ENCODE results near the gene SPRN. TPM values are rescaled to one million over a fixed set of nuclear protein-coding genes. Genes with fewer than 3 reads are reported as not detected.

SPRN gene, protein sequence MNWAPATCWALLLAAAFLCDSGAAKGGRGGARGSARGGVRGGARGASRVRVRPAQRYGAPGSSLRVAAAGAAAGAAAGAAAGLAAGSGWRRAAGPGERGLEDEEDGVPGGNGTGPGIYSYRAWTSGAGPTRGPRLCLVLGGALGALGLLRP
- 13.4 TPM for total RNA-seq

DNA sequence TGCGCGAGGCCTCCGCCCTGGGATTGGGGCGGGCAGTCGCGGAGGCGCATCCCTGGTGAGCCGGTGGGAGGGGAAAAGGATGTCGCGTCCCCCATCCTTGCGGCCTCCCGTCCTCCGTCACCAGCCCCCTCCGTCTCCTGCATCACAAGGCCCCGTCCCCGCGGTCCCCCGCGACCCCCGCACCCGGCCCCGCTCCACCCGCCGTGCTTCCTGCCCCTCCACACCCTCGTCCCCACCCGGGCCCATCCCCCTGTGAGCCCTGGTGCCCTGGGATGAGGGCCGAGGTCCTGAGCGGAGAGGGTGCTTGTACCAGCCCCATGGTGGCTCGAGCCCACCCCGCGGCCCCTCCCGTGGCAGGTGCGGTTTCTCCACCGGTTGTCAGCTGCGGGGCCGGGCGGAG lies at the start of gene SPRN:
SPRN (minus strand) TSS at position 25 of the 400 bp plus-strand sequence. CDS start 944 bp downstream, outside the sequence.

DNA sequence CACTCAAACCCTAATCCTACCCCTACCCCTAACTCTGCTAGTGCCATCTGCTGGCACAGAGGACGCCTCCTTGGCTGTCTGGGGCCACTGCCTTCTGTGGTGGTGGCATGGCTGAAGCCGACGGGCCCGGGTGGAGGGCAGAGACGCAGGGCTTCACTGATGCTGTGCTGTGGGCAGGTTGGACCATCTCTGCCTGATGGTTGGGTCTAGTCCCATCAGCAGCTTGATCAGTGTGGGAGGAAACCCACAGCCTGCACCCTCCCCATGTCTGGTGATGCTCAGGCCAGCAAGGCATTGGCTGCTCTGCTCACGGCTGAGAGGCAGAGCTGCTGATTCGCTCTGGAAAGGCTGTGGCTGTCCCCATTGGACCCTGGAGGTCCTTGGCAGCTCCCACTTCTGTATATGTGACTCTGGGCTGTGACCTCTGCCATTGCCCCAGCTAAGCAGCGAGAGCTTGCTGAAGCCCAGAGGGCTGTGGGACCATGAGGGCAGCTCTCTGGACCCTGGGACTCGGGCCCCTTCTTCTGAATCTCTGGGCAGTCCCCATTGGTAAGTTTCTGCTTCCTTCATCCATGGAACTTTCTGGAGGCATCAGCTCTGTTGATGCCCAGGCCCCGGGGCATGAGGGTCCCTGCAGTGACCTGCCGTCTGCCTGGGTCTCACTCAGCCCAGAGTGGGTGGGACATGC lies 29.2 kb upstream of the SPRN start, which contains the start of gene SCART1:
SCART1 (plus strand) TSS at position 430 of the 688 bp plus-strand sequence; CDS start at position 483, 53 bp downstream.

DNA sequence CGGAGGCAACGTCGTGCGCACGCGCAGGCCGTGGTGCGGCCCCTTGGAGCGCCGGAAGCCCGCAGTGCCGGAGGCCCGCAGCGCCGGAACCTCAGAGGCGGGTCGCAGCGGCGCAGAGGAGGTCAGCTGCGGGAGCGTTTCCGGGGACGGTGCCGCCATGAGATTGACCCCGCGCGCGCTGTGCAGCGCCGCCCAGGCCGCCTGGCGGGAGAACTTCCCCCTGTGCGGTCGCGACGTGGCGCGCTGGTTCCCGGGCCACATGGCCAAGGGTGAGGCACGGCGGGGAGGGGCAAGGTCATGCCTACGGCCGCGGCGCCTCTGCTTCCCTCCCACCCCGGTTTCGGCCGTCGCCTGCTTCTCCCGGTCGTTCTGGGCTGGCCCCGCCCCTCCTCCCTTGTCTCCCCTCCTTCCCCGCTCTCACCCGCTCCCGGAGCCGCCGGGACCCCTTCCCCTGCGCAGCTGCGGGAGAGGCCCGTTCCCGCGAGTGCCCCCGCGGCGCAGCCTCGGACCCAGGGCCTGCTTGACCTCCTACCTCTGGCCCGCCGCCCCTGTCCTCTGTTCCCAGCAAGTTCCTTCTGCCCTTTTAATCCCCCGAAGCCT lies 30.3 kb downstream of the SPRN start, which contains the start of gene MTG1:
MTG1 (plus strand) TSS at position 94 of the 600 bp plus-strand sequence; CDS start at position 158, 64 bp downstream.

DNA sequence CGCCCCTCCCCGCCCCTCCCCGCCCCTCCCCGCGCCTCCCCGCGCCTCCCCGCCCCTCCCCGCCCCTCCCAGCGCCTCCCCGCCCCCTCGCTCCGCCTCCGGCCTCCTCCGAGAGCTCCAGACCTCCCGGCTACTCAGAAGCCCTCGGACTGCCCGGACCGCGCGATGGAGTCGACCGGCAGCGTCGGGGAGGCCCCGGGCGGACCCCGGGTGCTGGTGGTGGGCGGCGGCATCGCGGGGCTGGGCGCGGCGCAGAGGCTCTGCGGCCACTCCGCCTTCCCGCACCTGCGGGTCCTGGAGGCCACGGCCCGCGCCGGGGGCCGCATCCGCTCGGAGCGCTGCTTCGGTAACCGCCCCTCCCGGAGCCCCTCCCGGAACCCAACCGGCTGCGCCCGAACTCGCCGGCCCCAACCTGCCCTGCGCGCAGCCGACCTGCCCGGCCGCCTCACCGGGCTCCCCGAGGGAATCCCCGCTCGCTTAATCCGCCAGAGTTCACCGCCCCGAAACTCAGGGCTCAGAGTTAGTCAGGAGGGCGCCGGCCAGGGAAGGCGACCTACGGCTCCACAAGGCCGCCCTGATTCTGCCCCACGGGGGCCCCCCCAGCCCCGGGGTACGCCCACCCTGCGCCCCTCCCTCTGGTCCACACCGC lies 45.1 kb downstream of the SPRN start, which contains the start of gene PAOX:
PAOX (plus strand) TSS at position 111 of the 649 bp plus-strand sequence; CDS start at position 166, 55 bp downstream.

DNA sequence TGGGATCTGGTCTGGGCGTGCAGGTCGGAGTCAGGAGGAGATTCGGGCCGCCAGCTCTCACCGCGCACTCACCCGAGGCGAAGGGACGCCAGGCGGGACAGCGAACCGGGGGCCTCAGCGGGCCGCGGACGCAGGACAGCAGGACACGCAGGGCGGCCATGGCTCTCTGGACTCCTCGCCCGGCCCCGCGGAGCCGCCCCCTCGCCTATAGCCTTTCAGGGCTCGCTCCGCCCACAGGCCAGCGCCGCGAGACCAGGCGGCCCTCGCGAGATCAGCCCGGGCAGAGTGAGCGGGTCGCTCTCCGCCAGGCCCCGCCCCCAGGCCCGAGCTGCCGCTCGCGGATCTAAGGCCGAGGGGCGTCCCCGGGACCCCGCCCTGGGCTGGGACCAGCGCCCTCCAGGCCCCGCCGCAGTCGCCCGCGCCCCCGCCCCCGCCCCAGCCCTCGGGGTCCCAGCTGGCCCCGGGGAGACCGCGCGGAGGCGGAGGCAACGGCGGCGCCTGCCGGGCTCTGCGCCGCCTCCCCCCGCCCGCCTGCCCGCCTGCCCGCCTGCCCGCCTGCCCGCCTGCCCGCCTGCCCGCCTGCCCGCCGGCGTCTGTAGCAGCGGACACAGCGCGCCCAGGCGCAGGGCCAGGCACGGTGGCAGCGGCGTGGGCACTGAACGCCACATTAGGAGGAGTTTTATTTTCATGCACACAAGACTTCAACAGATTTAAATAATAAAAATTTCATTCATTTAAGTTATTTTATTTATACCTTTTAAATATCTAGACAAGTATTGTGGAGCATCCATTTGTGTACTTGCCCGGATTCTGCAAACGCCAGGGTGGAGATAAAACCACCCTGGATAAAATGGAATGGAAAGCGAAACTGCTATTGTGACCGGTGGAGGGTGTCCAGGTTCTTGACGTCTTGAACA lies 51.0 kb downstream of the SPRN start, which contains the start of gene ECHS1:
ECHS1 (minus strand) TSS at position 181 of the 917 bp plus-strand sequence; CDS start at position 160, 21 bp downstream.

Small RNA genes lying within 50 kb of the gene (small RNA-seq; reads per million reads assigned to genes)
- gene AL360181.4, result not detected
- gene MIR3944, result not detected

Other genes with a start within 250 kb of the SPRN start
- gene UTF1, start 194.4 kb downstream of the SPRN start, total RNA-seq, result not detected
- 0.23 TPM for gene VENTX, start 186.8 kb downstream of the SPRN start, total RNA-seq
- 1.4 TPM for gene ADAM8, start 147.8 kb downstream of the SPRN start, total RNA-seq
- gene TUBGCP2, start 115.8 kb downstream of the SPRN start, total RNA-seq, result 45.2 TPM
- 8.1 TPM for gene ZNF511, start 115.7 kb downstream of the SPRN start, total RNA-seq
- 36.4 TPM for gene CALY, start 87.7 kb downstream of the SPRN start, total RNA-seq
- not detected for gene PRAP1, start 77.3 kb downstream of the SPRN start, total RNA-seq
- 6.5 TPM for gene FUOM, start 66.6 kb downstream of the SPRN start, total RNA-seq
- 48.4 TPM for gene ECHS1, start 51.3 kb downstream of the SPRN start, total RNA-seq
- 5.1 TPM for gene PAOX, start 45.4 kb downstream of the SPRN start, total RNA-seq
- gene MTG1, start 30.5 kb downstream of the SPRN start, total RNA-seq, result 24.0 TPM
- gene SCART1, start 29.3 kb upstream of the SPRN start, total RNA-seq, result 1.2 TPM
- gene CYP2E1, start 102.7 kb upstream of the SPRN start, total RNA-seq, result 18.0 TPM
- 1.2 TPM for gene SYCE1, start 141.0 kb upstream of the SPRN start, total RNA-seq
- gene FRG2B, start 202.2 kb upstream of the SPRN start, total RNA-seq, result not detected